ENCODE results near the gene MYOF.
"Not testable (repeated sequence)": the region's sequence is repeated elsewhere in the genome, so short reads cannot be mapped to it uniquely, and the experiment has no call there.

The MYOF gene

DNA sequence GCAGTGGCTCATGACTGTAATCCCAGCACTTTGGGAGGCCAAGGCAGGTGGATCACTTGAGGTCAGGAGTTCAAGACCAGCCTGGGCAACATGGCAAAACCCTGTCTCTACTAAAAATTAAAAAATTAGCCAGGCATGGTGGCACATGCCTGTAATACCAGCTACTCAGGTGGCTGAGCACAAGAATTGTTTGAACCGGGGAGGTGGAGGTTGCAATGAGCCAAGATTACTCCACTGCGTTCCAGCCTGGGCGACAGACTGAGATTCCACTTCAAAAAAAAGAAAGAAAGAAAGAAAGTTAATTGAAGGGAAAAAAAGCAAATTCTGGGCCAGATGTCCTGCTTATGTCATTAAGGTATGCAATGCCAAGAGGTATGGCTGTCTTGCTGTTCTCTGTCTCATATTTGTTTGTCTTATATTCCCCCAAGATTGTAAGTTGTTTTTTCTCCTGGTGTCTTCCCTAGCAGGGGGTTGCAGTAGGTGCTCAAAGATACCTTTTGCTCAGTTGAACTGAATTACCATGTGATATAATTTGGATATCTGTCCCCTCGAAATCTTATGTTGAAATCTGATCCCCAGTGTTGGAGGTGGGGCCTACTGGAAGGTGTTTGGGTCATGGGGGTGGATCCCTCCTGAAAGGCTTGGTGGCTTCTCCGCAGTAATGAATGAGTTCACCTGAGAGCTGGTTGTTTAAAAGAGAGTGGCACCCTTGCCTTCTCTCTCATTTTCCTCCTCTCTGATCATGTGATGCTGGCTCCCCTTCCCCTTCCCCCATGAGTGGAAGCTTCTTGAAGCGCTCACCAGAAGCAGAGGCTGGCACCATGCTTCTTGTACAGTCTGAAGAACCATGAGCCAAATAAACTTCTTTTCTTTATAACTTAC, 60.9 kb downstream of the MYOF start:
- no peak for DNase-seq (ENCODE audit: low spot score)

DNA sequence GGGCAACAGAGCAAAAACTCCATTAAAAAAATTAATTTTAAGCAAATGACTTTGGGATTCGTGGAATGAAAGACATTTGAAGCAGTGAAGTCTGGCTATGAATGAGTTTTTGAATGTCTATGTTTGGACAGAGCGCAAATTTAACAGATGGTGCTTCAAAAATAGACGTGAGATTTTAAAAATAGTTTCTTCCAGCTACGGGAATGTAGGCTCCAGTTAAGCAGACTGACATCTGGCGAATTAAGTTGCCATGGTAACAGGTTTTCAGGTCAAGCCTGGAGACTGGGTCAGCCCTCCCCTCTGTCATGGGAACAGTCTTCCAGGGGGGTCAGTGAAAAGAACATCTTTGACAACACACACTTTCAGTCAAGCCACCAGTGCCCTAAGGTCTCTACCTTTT, 62.0 kb downstream of the MYOF start:
- no peak for DNase-seq (ENCODE audit: low spot score)

DNA sequence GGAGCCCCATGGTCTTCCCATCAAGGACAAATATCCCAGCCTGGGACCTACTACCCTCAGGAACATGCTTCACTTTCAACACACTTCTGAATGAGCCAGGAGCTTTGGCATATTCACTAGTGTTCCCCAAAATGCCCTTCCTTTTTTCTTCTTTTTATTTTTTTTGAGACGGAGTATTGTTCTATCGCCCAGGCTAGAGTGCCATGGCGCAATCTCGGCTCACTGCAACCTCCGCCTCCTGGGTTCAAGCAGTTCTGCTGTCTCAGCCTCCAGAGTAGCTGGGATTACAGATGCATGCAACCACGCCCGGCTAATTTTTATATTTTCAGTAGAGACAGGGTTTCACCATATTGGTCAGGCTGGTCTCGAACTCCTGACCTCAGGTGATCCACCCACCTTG, 63.1 kb downstream of the MYOF start:
- DNase-seq (ENCODE audit: low spot score): not testable (repeated sequence)

DNA sequence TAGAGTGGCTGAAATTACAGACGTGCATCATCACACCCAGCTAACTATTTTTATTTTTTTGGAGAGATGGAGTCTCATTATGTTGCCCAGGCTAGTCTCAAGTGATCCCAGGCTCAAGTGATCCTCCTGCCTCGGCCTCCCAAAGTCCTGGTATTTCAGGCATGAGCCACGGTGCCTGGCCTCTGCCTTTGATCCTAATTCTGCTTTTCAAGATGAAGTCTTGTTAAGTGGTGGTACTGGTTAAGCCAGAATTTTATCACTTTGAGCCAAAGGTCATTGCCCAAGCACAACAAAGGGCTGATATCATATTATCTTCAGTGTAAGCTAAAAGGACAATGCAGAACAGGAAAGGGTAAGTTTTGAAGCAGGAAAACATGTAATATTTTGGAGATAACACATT, 64.2 kb downstream of the MYOF start:
- no peak for DNase-seq (ENCODE audit: low spot score)

DNA sequence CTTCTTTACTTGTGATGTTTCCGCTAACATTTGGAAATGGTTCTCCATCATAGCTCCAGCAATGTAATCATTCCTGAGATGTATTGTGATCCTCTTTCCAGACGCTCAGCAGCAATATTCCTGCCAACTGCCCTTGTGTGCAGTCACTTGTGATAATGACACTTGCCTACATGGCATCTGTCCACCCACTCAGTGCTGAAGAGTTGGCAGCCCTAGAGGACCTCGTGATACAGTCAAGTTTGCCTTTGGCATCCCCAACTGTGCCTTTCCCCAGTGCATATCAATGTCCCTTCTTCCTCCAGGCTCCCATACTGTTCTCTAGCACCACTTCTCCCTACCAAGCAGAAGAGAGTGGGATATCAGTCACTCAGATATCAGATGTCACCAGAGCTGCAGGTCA, 64.9 kb downstream of the MYOF start:
- no peak for DNase-seq (ENCODE audit: low spot score)

DNA sequence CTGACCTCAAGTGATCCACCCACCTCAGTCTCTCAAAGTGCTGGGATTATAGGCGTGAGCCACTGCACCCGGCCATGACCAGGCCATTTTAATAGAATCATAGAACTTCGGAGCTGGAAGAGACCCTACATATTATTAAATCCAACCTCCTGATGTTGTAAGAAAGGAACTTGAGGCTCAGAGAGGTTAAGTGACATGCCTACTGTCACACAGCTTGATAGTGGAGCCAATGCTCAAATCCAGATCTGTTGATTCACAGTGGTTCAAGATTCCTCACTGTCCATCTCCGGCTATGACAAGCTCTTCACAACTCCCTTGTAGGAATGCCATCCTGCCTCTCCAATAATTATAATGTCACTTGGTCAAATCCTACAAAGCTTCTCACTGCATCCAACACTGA, 65.3 kb downstream of the MYOF start:
- DNase-seq (ENCODE audit: low spot score): no peak

DNA sequence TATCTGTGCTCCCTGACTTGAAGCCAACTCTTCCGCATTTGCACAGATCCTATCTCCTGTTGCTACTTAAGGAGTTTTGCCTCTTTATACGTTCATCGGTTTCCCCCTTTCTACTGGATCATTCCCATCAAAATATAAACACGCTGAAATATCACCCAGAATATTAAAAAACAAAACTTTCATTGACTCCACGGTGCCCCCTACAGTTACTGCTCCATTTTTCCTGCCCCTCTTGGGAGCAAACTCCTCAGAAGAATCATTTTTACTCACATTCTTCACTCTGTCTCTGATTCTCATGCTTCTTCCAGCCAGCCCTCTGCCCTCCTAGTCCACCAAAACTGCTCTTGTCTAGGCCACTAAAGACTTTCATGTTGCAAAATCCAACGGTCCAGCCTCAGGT, 66.4 kb downstream of the MYOF start:
- DNase-seq (ENCODE audit: low spot score): no peak

DNA sequence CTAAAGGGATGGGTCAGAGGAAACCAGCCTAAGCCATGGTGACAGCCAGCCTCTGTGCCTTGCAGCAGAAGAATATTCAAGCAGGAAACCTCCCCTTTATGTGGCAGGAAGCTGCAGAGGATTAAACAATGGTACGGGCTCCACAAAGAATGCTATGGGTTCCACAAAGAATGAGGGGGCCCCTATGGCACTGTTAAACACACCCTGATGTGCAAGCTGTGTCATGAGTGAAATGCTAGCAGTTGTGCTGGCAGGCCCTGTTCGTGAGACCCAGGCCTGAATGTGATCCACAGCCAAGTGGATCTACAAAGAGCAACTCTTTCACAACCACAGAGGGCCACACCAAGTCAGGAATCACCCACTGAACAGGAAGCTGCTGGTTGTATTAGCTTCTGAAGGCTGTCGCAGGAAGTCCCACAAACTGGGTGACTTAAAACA, 68.9 kb downstream of the MYOF start:
- DNase-seq (ENCODE audit: low spot score): no peak

DNA sequence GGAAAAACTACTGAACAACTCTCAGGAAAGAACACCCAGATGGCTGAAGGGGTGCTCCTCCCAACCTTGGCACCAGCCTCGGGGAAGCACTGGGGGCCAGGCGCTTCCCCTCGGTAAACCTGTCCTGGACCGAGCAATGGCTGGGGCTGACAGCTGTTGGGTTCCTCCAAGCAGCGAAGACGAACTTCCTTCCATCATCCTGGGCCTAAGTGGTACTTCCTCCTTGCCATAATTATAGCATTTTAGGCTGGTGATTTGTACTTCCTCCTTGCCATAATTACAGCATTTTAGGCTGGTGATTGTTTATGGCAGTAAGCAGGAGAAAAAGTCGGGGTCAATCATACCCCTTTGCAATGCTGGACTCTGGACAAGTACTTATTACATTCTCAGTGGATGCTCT, 69.3 kb downstream of the MYOF start:
- no peak for DNase-seq (ENCODE audit: low spot score)

DNA sequence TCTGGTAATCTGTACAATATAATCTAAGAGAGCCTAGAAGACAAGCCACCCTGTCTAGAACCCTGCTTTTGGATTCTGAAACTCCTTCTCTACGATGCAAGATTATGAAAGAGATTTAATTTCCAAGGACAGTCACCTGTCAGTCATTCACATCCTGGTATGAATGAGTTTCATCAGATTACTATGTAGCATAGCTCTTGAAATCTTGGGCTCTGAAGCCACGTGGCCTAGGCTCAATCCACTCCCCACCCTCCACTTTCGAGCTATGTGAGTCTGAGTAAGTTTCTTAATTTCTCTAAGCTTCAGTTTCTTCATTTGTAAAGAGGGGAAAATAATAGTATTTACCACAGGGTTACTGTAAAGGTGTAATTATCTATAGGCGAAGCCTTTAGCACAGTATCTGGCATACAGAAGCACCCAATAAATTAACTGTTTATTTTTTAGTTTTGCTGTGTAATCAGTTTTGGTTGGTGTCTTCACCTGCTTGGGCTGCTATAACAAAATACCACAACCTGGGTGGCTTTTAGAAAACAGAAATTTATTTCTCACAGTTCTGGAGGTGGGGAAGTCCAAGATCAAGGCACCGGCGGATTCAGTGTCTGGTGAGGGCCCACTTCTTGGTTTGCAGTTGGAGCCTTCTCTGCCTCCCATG, 71.3 kb downstream of the MYOF start:
- DNase-seq (ENCODE audit: low spot score): no peak

DNA sequence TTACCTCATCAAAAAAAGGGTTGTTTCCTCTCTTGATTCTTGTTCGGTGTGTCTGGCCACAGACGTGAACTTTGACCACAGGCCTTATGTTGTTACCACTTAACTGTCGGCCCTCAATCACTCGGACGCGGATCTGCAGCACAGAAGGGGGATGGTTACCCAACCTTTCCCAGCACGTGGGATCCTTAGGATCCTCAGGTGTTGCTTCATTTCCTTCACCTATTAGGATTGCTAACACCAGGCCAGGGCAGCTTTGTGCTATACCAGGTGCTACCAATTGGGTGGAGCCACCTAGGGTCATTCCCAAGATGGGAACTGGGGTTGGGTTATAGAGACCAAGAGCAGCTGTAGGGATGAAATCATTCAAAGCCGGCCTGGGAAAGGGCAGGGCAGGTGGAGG, 73.4 kb downstream of the MYOF start:
- no peak for DNase-seq (ENCODE audit: low spot score)

DNA sequence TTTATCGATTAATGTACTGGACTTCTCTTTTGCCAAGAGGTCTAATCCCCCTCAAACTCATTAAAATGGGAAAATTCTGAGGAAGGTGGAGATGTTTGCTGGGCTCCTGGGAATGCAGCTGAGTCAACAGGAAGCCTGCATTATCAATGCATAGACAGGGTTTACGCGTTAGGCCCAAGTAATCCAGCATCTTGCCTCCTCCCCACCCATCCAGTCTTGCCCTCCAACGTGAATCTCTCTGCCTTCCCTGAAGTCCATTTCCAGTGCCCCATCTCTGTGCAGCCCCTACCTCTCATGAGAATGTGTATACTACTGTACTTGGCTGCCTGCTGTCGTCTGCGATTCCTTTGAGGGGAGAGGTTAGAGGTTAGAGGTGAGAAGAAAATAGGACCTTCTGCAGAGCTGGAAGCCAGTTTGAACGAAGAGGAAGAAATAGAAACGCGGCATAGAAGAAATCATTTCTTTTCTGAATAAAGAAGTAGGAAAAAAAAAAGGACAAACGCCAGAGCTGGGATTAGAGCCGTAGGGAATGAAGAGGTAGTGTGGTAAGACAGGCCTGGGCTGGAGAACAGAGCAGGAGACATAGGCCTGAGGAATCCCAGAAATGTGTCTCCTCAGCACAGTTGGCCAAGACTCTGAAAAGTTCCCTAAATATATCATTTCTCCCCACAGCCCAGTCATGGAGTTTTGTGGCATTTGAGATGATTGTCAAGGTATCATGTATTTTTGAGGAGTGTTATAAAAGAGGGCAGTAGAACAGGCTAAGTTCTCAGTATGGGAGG, 75.6 kb downstream of the MYOF start:
- DNase-seq (ENCODE audit: low spot score): no peak

DNA sequence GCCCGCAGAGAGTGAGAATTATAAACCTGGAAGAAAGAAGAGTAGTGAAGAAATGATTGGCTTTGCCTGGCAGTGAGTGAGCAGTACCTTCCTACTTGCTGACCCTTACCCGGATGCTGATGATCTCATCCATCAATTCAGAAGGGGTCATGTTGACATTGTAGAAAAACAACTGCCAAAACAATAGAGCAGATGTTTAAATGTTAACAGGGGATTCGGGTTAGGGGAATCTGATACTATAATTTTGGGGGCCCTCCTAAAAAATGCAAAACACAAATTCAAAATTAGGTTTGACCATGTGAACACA, 78.1 kb downstream of the MYOF start:
- no peak for DNase-seq (ENCODE audit: low spot score)

DNA sequence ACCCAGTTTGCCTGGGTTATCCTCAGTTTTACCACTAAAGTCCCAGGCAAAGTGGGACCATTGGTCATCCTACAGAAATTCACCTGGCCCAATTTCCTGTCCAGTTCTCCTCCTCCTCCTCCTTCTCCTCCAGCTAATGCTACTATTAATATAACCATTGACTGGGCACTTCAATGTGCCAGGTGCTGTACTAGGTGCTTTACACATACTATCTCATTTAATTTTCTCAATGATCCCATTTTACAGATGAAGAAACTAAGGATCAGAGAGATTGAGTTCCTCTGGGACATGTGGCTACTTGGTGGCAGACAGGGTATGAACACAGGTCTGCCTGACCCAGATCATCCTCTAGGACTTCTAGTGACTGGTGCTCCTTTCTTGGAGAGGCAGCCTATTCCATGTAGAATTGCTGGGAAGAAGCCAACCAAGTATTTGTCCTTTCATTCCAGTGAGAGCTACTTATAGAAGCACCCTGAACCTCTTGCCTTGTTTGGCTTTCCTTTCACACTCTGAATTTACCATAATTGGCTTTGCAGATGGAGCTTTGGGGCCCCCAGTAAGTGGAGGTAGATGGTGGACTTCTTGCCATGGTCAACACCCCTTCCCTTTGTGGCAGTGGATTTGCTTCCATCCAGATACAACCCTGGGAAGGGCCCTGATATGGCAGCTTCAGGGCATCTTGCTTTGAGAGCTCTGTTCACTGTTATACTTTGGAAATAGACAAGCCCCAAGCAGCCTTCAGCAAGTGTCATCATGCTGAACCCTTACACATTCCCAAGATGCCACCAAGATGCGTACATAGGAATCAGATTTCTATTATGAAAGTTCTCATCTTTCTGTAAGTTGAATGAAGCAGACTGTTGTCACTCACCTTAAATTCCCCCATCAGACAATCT, 78.7 kb downstream of the MYOF start:
- DNase-seq (ENCODE audit: low spot score): no peak

DNA sequence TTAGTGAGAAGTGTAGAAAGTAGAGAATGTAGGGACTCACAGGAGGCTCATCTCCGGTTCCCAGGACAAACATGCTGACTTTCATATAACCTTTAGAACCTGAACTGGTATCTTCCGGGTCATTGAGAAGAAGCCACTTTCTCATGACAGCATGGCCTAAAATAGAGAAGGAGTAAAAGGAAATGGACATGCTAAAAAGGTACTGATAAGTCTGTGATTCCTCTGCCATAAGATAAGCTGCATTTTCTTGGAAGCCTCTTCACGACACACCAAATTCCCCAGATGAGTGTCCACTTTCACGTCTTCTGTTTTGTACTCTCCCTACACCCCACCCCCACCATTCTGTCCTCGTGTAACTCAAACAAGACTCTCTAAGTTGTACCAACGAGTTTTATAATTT, 79.9 kb downstream of the MYOF start:
- no peak for DNase-seq (ENCODE audit: low spot score)

DNA sequence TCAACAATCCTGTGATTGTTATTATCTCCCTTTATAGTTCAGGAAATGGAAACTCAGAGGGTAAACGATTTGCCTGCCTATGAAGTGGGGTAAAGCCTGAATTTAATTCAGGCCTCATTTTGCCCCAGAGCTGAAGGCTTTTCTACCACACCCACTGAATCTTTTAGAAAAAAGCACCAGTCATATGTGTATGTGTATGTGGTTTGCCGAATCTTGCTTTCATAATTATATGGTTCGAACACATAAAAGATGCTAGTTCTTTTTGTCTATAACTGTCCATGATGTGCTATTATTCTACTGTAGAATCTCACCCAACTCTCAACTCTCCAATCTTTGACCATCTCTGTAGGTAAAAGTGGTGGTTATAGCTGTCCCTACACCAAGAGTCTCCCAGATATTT, 83.6 kb downstream of the MYOF start:
- DNase-seq (ENCODE audit: low spot score): no peak

DNA sequence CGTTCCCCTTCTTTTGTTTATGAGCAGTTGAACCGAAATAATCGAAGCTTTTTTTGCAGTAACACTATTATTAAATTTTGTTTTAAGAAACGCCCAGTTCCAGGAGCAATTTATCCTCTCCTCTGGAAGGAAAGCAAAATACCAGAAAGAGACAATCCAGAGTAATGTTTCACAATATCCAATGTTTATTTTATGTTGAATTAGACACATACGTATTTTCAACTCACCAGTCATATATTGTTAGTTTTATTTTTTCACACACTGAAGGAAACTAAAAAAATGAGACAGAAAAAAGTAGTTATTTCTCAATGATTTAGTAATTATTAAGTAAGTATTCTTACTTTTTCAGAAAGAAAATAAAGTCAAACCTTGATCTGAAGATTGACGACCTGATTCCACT, 85.1 kb downstream of the MYOF start:
- DNase-seq (ENCODE audit: low spot score): no peak

DNA sequence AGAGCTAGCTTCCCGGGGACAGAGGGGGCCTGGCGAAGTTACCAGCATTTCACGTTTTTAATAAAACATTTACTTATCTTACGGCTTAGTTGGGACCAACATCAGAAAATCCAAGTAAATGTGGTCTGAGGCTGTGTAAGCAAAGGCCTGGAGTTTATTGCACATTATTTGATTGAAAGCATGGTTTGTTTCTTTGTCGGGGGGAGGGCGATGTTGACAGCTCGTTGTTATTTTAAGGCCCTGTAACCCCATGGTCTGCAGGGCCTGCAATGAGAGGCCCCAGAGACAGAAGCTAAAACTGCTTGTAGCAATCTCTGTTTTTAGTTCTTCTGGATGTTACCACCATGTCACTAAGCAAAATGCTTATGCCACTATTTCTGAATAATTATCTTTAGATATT, 88.9 kb downstream of the MYOF start:
- no peak for DNase-seq (ENCODE audit: low spot score)

DNA sequence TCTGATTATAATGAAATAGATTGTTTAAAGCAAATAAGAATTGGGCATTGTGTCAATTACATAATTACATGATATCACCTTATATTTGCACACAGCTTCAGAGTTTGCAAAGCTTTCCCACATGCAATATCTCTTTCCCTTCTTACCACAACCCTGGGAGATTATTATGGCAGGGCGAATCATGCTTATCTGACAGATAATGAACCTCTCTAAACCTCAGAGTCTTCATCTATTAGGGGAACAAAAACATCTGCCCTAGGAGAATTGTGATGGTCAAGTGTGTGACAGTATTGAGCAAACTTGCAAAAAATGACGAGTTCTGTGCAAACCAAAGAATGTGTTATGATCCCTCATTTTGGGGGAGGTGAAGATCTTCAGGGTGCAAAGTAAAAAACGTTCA, 90.0 kb downstream of the MYOF start:
- no peak for DNase-seq (ENCODE audit: low spot score)

DNA sequence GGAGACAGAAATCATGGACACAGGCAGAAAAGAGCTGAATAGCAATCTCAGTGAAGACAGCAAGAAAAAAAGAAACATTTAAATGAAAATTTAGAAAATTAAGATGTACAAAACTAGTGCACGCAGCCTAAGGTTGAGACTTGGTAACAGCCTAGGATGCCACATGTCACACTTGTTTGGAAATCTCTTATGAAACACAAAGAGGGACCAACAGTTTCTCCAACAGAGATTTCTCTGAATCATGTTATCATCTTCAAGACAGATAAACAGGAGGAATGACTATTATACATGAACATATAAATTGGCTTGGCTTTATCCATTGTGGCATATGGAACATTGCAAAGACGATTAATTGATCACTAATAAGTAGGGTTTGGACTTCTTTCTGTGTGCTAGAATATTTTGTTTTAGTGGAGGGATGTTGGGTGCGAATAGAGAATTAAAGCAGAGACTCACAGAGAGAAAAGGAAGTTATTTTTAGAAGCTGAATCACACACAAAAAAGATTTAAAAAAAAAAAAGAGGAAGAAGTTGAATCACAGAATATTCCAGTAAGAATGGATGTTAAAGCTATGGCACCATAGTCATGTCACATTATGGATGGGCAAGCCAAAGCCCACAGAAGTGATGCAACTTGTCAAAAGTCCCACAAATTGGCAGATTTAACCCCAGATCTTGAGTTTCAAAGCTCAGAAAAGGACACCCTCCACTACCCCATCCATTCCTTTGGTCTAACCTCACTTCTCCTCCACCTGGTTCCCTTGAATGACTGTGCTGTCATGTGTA, 91.6 kb downstream of the MYOF start:
- no peak for DNase-seq (ENCODE audit: low spot score)

DNA sequence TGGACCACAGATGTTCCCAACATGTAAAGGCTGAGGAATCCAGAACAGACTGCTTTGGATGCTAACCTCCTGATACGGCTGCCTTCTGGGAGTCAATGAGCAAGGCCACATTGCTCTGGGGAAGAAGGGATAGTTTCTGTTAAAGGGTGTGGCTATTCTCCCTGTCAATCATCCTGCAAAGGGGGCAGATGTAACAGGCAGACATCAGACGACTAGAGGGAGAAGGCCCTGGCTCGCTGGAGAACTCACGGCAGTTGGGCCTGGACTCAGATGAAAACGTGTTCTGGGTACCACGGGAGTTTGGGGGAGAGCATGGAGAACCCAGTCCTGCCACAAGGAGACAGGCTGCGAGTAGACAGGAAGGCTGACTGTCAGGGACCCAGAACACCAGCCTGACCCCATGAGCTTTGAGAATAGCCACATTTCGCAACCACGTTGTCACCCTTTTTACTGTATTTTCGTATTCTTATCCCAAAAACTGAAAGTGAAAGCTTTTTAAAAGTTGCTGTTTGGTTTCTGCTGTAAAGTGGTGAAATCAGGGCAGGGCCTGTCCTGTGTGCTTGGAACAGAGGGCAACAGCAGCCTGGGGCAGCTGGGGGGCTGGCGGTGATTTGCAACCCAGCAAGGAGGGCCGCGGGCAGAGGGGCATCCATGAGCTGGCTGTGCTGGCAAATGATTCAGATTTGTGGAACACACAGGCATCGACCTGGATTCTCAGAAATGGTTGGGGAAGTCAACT, 95.3 kb downstream of the MYOF start:
- no peak for DNase-seq (ENCODE audit: low spot score)
